GM18907 (cell line): Measurements from ENCODE around the gene KRTAP10-7.
"Not testable (repeated sequence)": the region's sequence is repeated elsewhere in the genome, so short reads cannot be mapped to it uniquely, and the experiment has no call there.

Source experiments
- ATAC-seq: cut with Tn5 transposase; IDR thresholded peaks from one replicate; pipeline ENCODE4 v1.9.1; 2021; ENCODE audit warnings: mild to moderate bottlenecking, moderate library complexity; ENCODE audit not compliant: unreplicated experiment

KRTAP10-7 gene

GRCh38 chr21:44571844-44572782, 28.3 kb upstream of the KRTAP10-7 start:
- ATAC-seq, result no peak

GRCh38 chr21:44572959-44573583, 27.3 kb upstream of the KRTAP10-7 start:
- ATAC-seq, result no peak

- not testable (repeated sequence) for ATAC-seq
These were observed 26.6 kb upstream of the KRTAP10-7 start, which contains the start of gene KRTAP10-4 for GRCh38 chr21:44573630-44574456. TSS of gene KRTAP10-4 (plus strand) at chr21:44573729. CDS start at chr21:44573759, 30 bp downstream.

- ATAC-seq, result no peak
These were observed 25.7 kb upstream of the KRTAP10-7 start for GRCh38 chr21:44574457-44575306.

- ATAC-seq, result no peak
These were observed 24.9 kb upstream of the KRTAP10-7 start for GRCh38 chr21:44575307-44576024.

- ATAC-seq, result no peak
These were observed 24.4 kb upstream of the KRTAP10-7 start for GRCh38 chr21:44576025-44576420.

GRCh38 chr21:44578371-44579055, 21.9 kb upstream of the KRTAP10-7 start:
- no peak for ATAC-seq

- no peak for ATAC-seq
These were observed 21.2 kb upstream of the KRTAP10-7 start for GRCh38 chr21:44579056-44579832.

- ATAC-seq, result no peak
These were observed 20.6 kb upstream of the KRTAP10-7 start for GRCh38 chr21:44579833-44580144.

- ATAC-seq, result not testable (repeated sequence)
These were observed 20.1 kb upstream of the KRTAP10-7 start, which contains the start of gene KRTAP10-5 for GRCh38 chr21:44580231-44580821. TSS of gene KRTAP10-5 (minus strand) at chr21:44580604. CDS start at chr21:44580578, 26 bp downstream.

GRCh38 chr21:44581158-44581557, 19.2 kb upstream of the KRTAP10-7 start:
- no peak for ATAC-seq

GRCh38 chr21:44582055-44582454, 18.3 kb upstream of the KRTAP10-7 start:
- no peak for ATAC-seq

- no peak for ATAC-seq
These were observed 17.2 kb upstream of the KRTAP10-7 start for GRCh38 chr21:44583089-44583799.

GRCh38 chr21:44583800-44584147, 16.6 kb upstream of the KRTAP10-7 start:
- no peak for ATAC-seq

- ATAC-seq, result no peak
These were observed 14.5 kb upstream of the KRTAP10-7 start for GRCh38 chr21:44585892-44586291.

- ATAC-seq, result no peak
These were observed 11.3 kb upstream of the KRTAP10-7 start for GRCh38 chr21:44589094-44589493.

- no peak for ATAC-seq
These were observed 10.7 kb upstream of the KRTAP10-7 start for GRCh38 chr21:44589586-44590305.
